ENCODE data around the gene HSPA1A.
"Not testable (repeated sequence)": the region's sequence is repeated elsewhere in the genome, so short reads cannot be mapped to it uniquely, and the experiment has no call there.

Gene HSPA1A

DNA sequence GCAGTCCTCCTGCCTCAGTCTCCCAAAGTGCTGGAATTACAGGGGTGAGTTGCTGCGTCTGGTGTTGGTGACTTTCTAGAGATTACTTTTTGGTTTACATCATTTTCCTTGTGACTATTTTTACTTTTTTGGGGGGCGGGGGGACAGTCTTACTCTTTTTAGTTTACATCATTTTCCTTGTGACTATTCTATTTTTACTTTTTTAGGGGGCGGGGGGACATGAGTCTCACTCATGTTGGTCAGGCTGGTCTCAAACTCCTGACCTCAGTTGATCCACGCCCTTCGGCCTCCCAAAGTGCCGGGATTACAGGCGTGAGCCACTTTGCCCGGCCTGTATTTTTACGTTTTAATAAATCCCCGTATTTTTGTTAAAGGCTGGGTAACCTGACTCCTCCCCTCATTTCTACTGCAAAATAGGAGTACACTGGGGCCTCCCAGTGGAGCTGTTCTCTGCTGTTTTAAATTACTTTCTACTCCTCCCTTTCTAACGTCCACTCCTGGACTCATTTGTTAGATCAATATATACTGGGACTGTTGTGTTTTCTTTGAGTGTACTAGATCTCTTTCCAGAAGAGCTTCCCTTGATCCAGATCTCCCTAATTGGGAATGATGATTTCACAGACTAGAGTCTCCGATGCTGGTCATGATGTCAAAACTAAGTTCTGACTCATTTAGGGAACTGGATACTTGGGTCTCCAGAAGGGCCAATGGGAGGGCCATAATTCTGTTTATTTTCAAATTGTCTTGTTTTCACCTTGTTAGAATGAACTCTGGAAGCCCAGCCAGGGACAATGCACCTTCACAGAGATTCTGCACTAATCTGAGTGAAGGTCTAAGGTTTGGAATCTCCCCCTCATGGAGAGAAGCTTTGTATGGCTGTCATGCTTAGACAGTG lies 21.4 kb downstream of the HSPA1A start:
- DNase-seq (ENCODE audit: low read depth in 2 of 2), result no peak

DNA sequence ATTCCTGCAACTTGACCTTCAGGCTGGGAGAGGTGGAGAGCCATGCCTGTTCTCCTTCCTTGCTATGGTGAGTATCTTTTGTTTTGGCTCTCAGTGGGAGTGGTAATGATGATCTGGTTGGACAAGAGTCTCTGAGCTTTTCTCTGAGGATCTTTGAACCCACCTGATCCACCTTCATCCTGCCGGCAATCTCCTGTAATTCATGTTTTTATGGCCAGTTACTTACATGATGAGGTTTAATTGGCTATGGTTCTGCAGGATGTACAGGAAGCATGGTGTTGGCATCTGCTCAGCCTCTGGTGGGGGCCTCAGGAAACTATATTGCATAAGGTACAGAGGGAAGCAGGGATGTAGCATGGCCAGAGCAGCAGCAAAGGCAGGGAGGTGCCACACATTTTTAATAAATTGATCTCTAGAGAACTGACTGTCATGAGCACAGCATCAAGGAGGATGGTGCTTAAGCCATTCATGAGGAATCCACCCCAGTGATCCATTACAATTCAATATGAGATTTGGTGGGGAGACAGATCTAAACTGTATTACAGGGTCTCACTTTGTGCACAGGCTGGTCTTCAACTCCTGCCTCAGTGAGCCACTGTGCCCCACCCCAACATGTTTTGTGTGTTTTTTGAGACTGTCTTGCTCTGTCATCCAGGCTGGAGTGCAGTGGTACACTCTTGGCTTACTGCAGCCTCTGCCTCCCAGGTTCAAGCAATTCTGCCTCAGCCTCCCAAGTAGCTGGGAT lies 22.2 kb downstream of the HSPA1A start:
- no peak for DNase-seq (ENCODE audit: low read depth in 2 of 2)

DNA sequence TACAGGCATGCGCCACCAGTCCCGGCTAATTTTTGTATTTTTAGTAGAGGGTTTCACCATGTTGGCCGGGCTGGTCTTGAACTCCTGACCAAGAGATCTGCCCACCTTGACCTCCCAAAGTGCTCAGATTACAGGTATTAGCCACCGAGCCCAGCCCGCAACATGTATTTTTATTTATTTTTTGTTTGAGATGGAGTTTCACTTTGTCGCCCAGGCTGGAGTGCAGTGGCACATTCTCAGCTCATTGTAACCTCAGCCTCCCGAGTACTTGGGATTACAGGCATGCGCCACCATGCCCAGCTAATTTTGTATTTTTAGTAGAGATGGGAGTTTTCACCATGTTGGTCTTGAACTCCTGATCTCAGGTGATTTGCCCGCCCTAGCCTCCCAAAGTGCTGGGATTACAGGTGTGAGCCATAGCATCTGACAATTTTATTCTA lies 22.8 kb downstream of the HSPA1A start:
- not testable (repeated sequence) for DNase-seq (ENCODE audit: low read depth in 2 of 2)

DNA sequence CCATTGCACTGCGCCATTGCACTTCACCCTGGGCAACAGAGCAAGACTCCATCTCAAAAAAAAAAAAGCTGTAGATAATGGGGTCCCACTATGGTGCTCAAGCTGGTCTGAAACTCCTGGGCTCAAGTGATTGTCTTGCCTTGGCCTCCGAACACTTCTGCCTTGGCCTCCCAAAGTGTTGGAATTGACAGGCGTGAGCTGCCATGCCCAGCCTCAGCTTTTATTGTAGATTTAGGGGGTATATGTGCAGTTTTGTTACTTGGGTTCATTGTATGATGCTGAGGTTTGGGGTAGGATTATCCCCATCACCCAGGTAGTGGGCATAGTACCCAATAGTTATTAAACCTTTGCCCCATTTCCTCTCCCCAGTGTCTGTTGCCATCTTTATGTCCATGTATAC lies 23.6 kb downstream of the HSPA1A start:
- no peak for DNase-seq (ENCODE audit: low read depth in 2 of 2)

DNA sequence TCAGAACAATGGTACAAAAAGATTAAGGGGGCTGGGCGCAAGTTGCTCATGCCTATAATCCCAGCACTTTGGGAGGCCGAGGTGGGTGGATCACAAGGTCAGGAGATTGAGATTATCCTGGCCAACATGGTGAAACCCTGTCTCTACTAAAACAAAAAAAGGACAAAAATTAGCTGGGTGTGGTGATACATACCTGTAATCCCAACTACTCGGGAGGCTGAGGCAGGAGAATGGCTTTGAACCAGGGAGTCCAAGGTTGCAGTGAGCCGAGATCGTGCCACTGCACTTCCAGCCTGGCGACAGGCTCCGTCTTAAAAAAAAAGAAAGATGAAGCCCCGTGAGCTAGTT lies 24.4 kb downstream of the HSPA1A start:
- DNase-seq (ENCODE audit: low read depth in 2 of 2), result not testable (repeated sequence)

DNA sequence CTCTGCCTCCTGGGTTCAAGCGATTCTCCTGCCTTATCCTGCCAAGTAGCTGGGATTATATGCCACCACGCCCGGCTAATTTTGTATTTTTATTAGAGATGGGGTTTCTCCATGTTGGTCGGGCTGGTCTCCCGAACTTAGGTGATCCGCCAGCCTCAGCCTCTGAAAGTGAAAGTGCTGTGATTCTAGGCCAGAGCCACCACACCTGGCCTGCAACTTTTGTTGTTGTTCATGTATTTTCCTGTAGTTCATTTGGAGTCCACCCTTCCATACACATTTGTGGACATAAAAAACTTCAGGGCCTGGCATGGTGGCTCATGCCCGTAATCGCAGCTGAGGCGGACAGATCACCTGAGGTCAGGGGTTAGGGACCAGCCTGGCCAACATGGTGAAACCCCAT lies 26.7 kb downstream of the HSPA1A start:
- no peak for DNase-seq (ENCODE audit: low read depth in 2 of 2)

DNA sequence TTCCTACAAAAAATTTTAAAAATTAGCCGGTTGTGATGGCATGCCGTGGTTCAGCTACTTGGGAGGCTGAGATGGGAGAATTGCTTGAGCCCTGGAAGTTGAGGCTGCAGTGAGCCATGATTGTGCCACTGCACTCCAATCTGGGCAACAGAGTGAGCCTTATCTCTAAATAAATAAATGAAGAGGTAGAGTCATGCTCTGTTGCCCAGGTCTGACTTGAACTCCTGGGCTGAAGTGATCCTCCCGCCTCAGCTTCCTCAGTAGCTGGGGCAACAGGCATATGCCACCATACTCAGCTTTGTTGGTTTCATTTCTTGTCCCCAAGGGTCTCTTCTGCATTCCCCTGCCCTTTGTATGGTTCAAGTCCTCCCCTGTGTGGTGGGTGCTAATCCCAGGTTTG lies 29.2 kb downstream of the HSPA1A start:
- no peak for DNase-seq (ENCODE audit: low read depth in 2 of 2)

DNA sequence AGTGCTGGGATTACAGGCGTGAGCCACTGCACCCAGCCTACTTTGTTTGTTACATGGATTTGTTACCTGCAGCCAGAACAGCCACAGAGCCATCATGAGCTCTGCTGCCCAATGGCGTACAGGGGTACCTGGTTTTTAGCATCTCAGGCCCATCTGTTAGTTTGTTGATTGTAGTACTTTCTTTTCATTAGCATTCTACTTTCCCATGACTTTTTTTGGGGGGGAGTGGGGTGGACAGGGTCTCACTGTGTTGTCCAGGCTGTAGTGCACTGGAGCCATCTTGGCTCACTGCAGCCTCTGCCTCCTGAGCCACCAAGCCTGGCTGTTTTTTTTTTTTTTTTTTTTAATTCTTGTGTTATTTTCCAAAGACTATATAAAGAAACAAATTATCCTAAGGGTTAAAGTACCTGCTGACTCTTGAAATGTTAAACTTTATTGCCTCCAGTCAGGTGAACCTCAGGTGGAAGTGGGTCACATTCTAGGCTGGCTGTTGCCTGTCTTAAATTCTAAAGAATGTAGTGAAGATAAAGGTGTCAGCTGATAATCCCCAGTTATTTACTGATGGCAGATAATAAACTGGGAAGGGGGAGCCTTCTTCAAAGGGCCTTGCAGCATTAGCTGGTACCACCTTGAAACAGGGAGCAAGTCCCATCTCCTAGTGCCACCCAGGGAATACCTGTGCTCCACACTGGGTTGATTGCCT lies 32.1 kb downstream of the HSPA1A start:
- DNase-seq (ENCODE audit: low read depth in 2 of 2), result no peak

DNA sequence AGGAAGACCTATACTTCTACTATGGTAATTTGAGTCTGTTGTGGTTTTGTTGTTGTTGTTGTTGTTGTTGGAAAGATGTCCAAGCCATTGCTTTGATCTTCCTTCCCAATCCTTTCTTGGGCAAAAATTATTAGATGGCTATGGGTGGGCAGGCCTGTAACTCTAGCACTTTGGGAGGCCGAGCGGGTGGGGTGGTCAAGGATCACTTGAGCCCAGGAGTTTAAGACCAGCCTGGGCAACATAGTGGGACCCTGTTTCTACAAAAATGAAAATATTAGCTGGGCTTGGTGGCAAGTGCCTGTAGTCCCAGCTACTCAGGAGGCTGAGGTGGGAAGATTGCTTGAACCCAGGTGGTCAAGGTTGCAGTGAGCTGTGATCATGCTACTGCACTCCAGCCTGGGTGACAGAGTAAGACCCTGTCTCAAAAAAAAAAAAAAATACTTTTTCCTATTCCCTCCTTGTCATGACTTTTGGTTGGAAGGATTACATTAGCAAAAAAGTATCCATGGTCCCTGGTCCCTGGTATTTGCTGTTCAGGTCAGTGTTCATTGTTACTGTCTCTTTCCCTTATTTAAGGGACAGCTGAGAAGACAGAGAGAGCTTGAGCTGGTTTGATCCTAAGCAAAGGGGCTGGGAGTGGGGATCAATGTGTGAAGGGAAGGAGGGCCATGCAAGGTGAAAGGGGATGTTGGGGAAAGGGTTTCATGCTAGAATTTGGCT lies 35.6 kb downstream of the HSPA1A start:
- no peak for DNase-seq (ENCODE audit: low read depth in 2 of 2)

DNA sequence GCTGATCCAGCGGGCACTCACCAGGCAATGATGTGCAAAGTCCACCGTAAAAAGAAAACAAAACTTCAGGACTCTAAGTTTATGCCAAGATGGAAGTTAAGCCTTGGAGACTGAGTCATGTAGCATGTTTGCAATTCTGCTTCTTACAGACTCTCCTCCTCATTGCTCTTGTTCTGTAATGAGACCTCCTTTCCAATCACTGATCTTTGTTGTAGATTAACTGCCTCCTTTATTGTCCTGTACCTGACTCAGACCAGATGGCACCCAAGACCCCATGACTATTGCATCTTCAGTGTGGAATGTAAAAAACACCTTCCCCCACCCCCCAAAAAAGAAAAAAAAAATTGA lies 36.1 kb downstream of the HSPA1A start:
- no peak for DNase-seq (ENCODE audit: low read depth in 2 of 2)

DNA sequence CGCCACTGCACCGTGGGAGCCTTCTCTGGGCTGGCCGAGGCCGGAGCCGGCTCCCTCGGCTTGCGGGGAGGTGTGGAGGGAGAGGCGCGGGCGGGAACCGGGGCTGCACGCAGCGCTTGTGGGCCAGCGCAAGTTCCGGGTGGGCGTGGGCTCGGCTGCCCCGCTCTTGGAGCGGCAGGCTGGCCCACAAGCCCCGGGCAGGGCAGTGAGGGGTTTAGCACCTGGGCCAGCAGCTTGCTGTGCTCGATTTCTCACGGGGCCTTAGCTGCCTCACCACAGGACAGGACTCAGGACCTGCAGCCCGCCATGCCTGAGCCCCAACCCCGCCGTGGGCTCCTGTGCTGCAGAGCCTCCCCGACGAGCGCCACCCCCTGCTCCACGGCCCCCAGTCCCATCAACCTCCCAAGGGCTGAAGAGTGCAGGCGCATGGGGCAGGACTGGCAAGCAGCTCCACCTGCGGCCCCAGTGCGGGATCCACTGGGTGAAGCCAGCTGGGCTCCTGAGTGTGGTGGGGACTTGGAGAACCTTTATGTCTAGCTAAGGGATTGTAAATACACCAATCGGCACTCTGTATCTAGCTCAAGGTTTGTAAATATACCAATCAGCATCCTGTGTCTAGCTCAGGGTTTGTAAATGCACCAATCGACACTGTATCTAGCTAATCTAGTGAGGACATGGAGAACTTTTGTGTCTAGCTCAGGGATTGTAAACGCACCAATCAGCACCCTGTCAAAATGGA lies 36.8 kb downstream of the HSPA1A start:
- not testable (repeated sequence) for DNase-seq (ENCODE audit: low read depth in 2 of 2)

DNA sequence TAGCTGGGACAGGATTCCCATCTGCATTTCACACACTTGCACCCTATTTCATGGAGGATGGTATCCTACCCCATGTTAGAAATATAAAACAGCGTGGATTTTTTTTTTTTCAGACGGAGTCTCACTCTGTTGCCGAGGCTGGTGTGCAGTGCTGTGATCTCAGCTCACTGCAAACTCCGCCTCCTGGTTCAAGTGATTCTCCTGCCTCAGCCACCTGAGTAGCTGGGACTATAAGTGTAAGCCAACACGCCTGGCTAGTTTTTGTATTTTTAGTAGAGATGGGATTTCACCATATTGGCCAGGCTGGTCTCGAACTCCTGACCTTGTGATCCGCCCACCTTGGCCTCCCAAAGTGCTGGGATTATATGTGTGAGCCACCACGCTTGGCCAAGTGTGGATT lies 42.4 kb downstream of the HSPA1A start:
- not testable (repeated sequence) for DNase-seq (ENCODE audit: low read depth in 2 of 2)

DNA sequence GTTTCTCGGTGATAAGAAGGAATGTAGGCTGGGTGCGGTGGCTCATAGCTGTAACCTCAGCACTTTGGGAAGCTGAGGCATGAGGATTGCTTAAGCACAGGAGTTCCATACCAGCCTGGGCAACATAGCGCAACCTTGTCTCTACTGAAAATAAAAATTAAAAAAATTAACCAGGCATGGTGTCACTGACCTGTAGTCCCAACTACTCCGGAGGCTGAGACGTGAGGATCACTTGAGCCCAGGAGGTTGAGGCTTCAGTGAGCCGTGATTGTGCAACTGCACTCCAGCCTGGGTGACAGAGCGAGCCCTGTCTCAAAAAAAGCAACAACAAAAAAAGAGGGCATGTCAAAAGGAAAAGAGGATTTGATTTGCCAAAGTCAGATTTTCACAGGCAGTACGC lies 43.4 kb downstream of the HSPA1A start:
- no peak for DNase-seq (ENCODE audit: low read depth in 2 of 2)

DNA sequence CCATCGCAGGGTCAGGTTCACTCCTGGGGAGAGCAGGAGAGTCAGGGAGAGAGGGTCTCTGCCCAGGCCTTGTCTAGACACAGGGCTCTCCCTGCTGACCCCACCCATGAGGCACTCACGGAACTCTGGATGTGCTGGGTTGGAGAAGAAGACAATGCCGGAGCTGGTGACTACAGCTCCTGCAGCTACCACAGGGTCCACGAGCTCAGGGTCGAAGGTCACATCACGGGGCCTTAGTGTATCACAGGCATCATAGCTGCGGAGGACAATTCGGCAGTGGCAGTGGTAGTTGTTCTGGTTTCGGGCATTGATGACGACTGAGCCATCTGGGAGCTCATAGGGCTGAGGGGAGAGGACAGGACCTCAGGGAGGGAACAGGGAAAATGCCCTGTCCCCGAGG lies 44.6 kb downstream of the HSPA1A start:
- DNase-seq (ENCODE audit: low read depth in 2 of 2), result no peak

DNA sequence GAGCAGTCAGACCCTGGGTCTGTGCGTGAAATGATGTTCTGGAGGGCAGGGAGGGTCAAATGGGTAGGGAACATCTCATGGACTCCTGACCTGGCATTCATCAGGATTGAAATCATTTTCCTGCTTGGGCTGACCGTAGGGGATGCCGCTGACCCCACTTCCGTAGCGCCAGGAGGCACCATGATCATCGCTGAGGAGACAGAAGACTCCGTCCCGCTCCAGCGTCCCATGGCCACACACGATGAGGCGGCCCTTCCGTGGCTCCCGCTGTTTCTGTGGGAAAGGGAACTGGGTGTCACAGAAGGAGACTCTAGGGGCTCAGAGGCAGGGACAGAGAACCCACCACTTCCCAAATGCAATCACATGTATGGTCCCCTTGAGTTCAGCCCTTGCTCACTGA lies 45.0 kb downstream of the HSPA1A start:
- no peak for DNase-seq (ENCODE audit: low read depth in 2 of 2)

DNA sequence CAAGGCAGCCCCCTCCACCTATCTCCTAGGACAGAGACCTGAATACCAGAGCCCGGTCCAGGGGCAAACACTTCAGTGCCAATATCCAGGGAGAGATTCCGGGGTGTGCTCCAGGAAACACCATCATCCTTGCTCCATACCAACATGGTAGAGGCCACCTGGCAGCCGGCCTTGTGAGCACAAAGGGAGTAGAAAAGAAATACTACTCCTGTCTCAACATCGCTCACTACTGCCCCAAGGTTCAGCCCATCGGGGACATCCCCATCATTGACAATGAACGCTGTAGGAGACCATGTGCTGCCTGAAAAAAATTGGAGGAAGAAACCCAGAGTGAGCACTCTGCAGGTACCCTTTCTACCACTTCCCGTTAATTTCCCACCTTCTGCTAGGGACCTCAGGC lies 45.8 kb downstream of the HSPA1A start:
- DNase-seq (ENCODE audit: low read depth in 2 of 2), result no peak

DNA sequence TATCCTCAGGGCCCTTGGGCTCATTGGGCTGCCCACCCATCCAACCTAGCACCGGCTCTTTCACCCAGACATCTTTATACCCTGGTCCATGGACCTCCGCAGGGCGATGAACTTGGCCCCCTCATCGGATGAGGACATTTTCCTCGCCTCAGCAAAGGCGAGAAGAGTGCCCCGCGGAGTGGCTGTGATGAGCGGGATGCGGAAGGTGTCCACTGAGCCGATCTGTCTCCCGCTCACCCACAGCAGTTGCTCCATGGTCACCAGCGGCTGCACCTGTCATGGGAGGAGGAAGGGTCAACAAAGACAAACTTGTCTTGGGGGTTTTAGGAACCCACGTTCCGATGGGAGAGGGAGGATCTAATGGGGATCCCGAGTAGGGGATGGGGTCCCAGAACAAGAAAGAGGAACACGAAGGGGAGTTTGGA lies 46.6 kb downstream of the HSPA1A start:
- no peak for DNase-seq (ENCODE audit: low read depth in 2 of 2)

DNA sequence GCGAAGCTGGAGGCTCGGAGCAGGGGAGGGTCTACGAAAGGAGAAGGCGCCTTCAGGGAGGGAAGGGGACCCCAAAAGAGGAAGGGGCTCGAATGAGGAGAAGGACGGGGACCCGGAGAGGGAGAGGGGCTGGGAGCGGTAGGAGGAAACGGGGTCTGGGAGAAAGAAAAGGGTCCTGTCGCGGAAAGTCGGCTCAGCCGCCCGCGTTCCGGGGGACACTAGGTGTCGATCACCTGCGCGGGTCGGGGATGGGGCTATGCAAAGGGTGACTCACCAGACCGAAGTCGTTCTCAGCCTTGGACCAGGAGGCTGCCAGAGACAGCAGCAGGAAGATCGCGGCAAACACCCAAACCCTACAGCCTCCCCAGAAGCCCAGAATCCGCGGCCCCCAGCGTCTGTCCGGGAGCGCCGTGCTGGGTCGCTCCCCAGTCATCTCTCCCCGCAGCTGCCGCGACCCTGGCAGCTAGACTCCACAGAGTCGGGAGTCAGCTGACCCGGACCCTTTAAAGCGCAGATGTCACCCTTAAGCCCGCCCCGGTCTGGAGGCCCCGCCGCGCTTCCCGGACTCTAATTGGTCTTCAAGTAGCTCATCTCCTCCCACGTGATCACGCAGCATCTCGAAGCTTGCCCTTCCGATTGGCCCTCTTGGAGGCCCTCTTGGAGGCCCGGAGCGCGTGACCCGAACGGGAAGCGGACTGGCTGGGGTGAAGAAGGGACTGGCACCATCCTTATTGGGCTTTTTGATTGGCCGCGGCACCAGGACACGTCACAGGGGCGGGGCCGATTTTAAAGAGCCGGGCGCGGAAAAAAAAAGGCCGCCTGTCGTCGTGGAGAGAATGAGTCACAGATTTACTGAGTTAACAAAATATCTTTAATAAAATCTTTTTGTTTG lies 47.2 kb downstream of the HSPA1A start, which contains the start of gene NEU1:
TSS of gene NEU1 (minus strand) at position 478 of the 892 bp plus-strand sequence. CDS start at position 433, 45 bp downstream.
- peak; percentile 96 to 99 for DNase-seq (ENCODE audit: low read depth in 2 of 2)

DNA sequence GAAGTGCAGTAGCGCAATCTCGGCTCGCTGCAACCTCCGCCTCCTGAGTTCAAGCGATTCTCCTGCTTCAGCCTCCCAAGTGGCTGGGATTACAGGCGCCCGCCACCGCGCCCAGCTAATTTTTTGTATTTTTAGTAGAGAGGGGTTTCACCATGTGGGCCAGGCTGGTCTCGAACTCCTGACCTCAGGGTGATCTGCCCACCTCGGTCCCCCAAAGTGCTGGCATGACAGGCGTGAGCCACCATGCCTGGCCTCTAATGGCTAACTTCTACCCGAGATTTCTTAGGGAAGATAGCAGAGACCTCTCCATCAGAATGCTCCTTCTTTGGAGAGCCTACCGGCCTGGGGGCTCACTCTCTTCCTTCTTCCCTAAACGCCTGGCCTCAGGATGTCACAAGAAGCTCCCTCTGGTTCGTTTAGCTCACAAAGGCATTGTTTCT lies 48.8 kb downstream of the HSPA1A start:
- not testable (repeated sequence) for DNase-seq (ENCODE audit: low read depth in 2 of 2)

DNA sequence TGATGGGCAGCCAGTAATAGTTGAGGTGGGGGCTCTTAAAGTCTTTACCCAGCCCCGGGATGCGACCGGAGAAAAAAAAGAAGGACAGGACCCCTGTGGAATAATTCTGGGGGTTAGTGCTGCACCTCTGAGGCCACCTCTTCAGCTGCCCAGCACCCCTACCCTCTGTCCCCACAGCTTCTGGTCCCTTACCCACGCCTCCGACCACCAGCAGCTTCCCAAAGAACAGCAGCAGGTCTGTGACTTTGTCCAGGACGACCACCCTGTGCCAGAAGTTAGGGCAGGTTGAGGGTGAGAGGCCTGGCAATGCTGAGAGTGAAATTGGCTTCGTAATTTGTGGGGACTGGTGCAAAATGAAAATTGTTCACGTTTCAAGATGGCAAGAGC lies 49.5 kb downstream of the HSPA1A start:
- DNase-seq (ENCODE audit: low read depth in 2 of 2), result no peak

Data from stimulated activated CD4-positive, alpha-beta T cell treated with anti-CD3 and anti-CD28 coated beads, Interleukin-1b, Interleukin-23, amount 100 ng/mL, for 1 hour (primary cell).